Muscle layer of duodenum (tissue), 2 donors: Measurements from ENCODE around the gene TMA16.

Experiments used
- H3K27ac ChIP-seq: one replicate; pipeline ENCODE4 v1.7.0; 2013; ENCODE audit warnings: mild to moderate bottlenecking, low read length
- H3K27me3 ChIP-seq: one replicate; pipeline ENCODE4 v1.7.0; 2013; ENCODE audit warnings: low read depth, mild to moderate bottlenecking, control low read depth, low read length
- H3K36me3 ChIP-seq, 2 donors: one replicate each; pipeline ENCODE4 v1.7.0; 2013; ENCODE audit warnings: low read length in 2 of 2, control low read depth in 1 of 2, mild to moderate bottlenecking in 1 of 2; ENCODE audit not compliant: insufficient read depth in 2 of 2, control insufficient read depth in 1 of 2
- H3K4me1 ChIP-seq, 2 donors: one replicate each; pipeline ENCODE4 v1.7.0; 2013; ENCODE audit warnings: low read length in 2 of 2, mild to moderate bottlenecking in 2 of 2, control low read depth in 1 of 2, moderate library complexity in 1 of 2; ENCODE audit not compliant: insufficient read depth in 2 of 2, control insufficient read depth in 1 of 2
- H3K4me3 ChIP-seq, 2 donors: one replicate each; pipeline ENCODE4 v1.7.0; 2013; ENCODE audit warnings: low read length in 2 of 2, low read depth in 1 of 2, mild to moderate bottlenecking in 1 of 2
- H3K9me3 ChIP-seq, 2 donors: one replicate each; pipeline ENCODE4 v1.7.0; 2013; ENCODE audit warnings: low read length in 2 of 2, control low read depth in 1 of 2, mild to moderate bottlenecking in 1 of 2; ENCODE audit not compliant: control insufficient read depth in 1 of 2
- donor health status: healthy.

TMA16 gene

GRCh38 chr4:163544407-163545038 lies 50.0 kb downstream of the TMA16 start:
- Histone ChIP-seq H3K36me3 (no peaks in the 10 kb centered on the region), H3K9me3 (no peaks in the 10 kb centered on the region), H3K27me3 (no peaks in the 10 kb centered on the region), H3K4me1 (no peaks in the 10 kb centered on the region), H3K27ac (no peak overlapping the region), H3K4me3 (peak overlapping the region; percentile 43 to 62)

- Histone ChIP-seq H3K27me3 (no peaks in the 10 kb centered on the region), H3K4me1 (peaks cover 0 to 8% of the 10 kb centered on the region in 2 donors), H3K27ac (no peak overlapping the region), H3K9me3 (no peaks in the 10 kb centered on the region), H3K36me3 (no peaks in the 10 kb centered on the region), H3K4me3 (no peak overlapping the region)
Observed at GRCh38 chr4:163548481-163549243, 54.2 kb downstream of the TMA16 start.

- Histone ChIP-seq H3K36me3 (no peaks in the 10 kb centered on the region), H3K27ac (no peak overlapping the region), H3K27me3 (no peaks in the 10 kb centered on the region), H3K4me1 (peaks cover 0 to 8% of the 10 kb centered on the region in 2 donors), H3K9me3 (no peaks in the 10 kb centered on the region), H3K4me3 (peak overlapping the region; percentile 51 to 57)
Observed at GRCh38 chr4:163550869-163551267, 56.4 kb downstream of the TMA16 start.

- no peaks in the 10 kb centered on the region for H3K9me3 ChIP-seq
- no peaks in the 10 kb centered on the region for H3K27me3 ChIP-seq
- no peaks in the 10 kb centered on the region for H3K36me3 ChIP-seq
- no peak overlapping the region for H3K4me3 ChIP-seq
- H3K4me1 ChIP-seq, result peaks cover 0 to 8% of the 10 kb centered on the region in 2 donors
- H3K27ac ChIP-seq, result no peak overlapping the region
Observed at GRCh38 chr4:163553146-163553545, 58.7 kb downstream of the TMA16 start.

GRCh38 chr4:163554870-163555465 lies 60.5 kb downstream of the TMA16 start:
- Histone ChIP-seq H3K27ac (no peak overlapping the region), H3K36me3 (no peaks in the 10 kb centered on the region), H3K4me1 (peaks cover 0 to 8% of the 10 kb centered on the region in 2 donors), H3K4me3 (no peak overlapping the region), H3K27me3 (no peaks in the 10 kb centered on the region), H3K9me3 (no peaks in the 10 kb centered on the region)

- H3K27ac ChIP-seq, result no peak overlapping the region
- H3K27me3 ChIP-seq, result no peaks in the 10 kb centered on the region
- no peaks in the 10 kb centered on the region for H3K9me3 ChIP-seq
- no peak overlapping the region for H3K4me3 ChIP-seq
- H3K36me3 ChIP-seq, result no peaks in the 10 kb centered on the region
- no peaks in the 10 kb centered on the region for H3K4me1 ChIP-seq
Observed at GRCh38 chr4:163556177-163556576, 61.7 kb downstream of the TMA16 start.

GRCh38 chr4:163556650-163557391 lies 62.3 kb downstream of the TMA16 start:
- Histone ChIP-seq H3K4me3 (no peak overlapping the region), H3K36me3 (no peaks in the 10 kb centered on the region), H3K27ac (peak overlapping the region; percentile 5)

GRCh38 chr4:163558539-163559044 lies 64.1 kb downstream of the TMA16 start:
- H3K27ac ChIP-seq, result peak overlapping the region; percentile 16
- no peaks in the 10 kb centered on the region for H3K9me3 ChIP-seq
- no peaks in the 10 kb centered on the region for H3K36me3 ChIP-seq
- no peak overlapping the region for H3K4me3 ChIP-seq
- no peaks in the 10 kb centered on the region for H3K4me1 ChIP-seq
- H3K27me3 ChIP-seq, result no peaks in the 10 kb centered on the region

More at GRCh38 chr4:163556650-163557391, 62.3 kb downstream of the TMA16 start:
- Histone ChIP-seq H3K4me1 (no peaks in the 10 kb centered on the region), H3K27me3 (no peaks in the 10 kb centered on the region), H3K9me3 (no peaks in the 10 kb centered on the region)

- no peaks in the 10 kb centered on the region for H3K36me3 ChIP-seq
- no peak overlapping the region for H3K27ac ChIP-seq
- no peaks in the 10 kb centered on the region for H3K9me3 ChIP-seq
- H3K27me3 ChIP-seq, result no peaks in the 10 kb centered on the region
- H3K4me3 ChIP-seq, result no peak overlapping the region
- no peaks in the 10 kb centered on the region for H3K4me1 ChIP-seq
Observed at GRCh38 chr4:163562496-163562895, 68.0 kb downstream of the TMA16 start.

- Histone ChIP-seq H3K36me3 (no peaks in the 10 kb centered on the region), H3K4me3 (no peak overlapping the region), H3K9me3 (no peaks in the 10 kb centered on the region), H3K27ac (no peak overlapping the region), H3K4me1 (no peaks in the 10 kb centered on the region), H3K27me3 (no peaks in the 10 kb centered on the region)
Observed at GRCh38 chr4:163563592-163563991, 69.1 kb downstream of the TMA16 start.

GRCh38 chr4:163564221-163564720 lies 69.8 kb downstream of the TMA16 start:
- H3K4me3 ChIP-seq, result no peak overlapping the region
- no peaks in the 10 kb centered on the region for H3K9me3 ChIP-seq
- H3K27me3 ChIP-seq, result no peaks in the 10 kb centered on the region
- H3K27ac ChIP-seq, result no peak overlapping the region
- no peaks in the 10 kb centered on the region for H3K36me3 ChIP-seq
- H3K4me1 ChIP-seq, result no peaks in the 10 kb centered on the region
